Measurements from ENCODE around the gene TCEANC. TPM values are rescaled to one million over a fixed set of nuclear protein-coding genes. Genes with fewer than 3 reads are reported as not detected.

TCEANC gene
- total RNA-seq, 1 experiment from 2014 or later = 3.1 TPM

- no peak overlapping the region for H2BK120ac ChIP-seq (ENCODE audit: low read depth, low read length, poor library complexity, severe bottlenecking)
- no peak overlapping the region for H2BK20ac ChIP-seq (ENCODE audit: low read depth, low read length, poor library complexity, severe bottlenecking)
- peaks cover 18% of the 10 kb centered on the region for H3K79me2 ChIP-seq (ENCODE audit: insufficient read depth, low read length)
- peaks cover 16 to 18% of the 10 kb centered on the region in 2 experiments for H3K4me1 Mint-ChIP-seq
- no peaks in the 10 kb centered on the region for H3K9me3 ChIP-seq (ENCODE audit: control insufficient read depth, low read depth, low read length)
- no peak overlapping the region for H2BK12ac ChIP-seq (ENCODE audit: insufficient read length, low read depth, low read length)
- H3K18ac ChIP-seq (ENCODE audit: insufficient read length, low read depth, low read length) = no peak overlapping the region
- WGBS (ENCODE audit: extremely low coverage, insufficient read length, low lambda C conversion rate) = no CpG with 5 or more reads among the region's 4 CpGs
- no peak overlapping the region for H3K27ac ChIP-seq (ENCODE audit: insufficient read length, low read depth, low read length)
- no peak overlapping the region for H3K56ac ChIP-seq (ENCODE audit: insufficient read length, low read depth, low read length)
- H3T11ph ChIP-seq (ENCODE audit: low read length) = no peak overlapping the region
- H3K23me2 ChIP-seq (ENCODE audit: insufficient read length, low read depth, low read length, poor library complexity, severe bottlenecking) = no peaks in the 10 kb centered on the region
- H3K14ac ChIP-seq (ENCODE audit: insufficient read depth, low read length) = no peak overlapping the region
- H3K23ac ChIP-seq (ENCODE audit: insufficient read length, low read depth, low read length) = no peak overlapping the region
- H2BK15ac ChIP-seq (ENCODE audit: low read depth, low read length) = no peak overlapping the region
- no peak overlapping the region for H3K4me2 ChIP-seq (ENCODE audit: insufficient read depth, insufficient read length, low read length)
- H4K91ac ChIP-seq (ENCODE audit: insufficient read length, low read depth, low read length) = no peak overlapping the region
- no peak overlapping the region for H2BK5ac ChIP-seq (ENCODE audit: insufficient read length, low read length)
- H4K8ac ChIP-seq (replicated peaks; ENCODE audit: insufficient read length, low read depth, low read length) = no peak overlapping the region
- no peak overlapping the region for H2AK5ac ChIP-seq (ENCODE audit: insufficient read length, low read length)
- no peaks in the 10 kb centered on the region; the same call in 1 of the 2 replicates for H3K4me1 ChIP-seq (ENCODE audit: insufficient read depth, low read length)
- no peak for DNase-seq
- peaks cover 0 to 15% (median 2%) of the 10 kb centered on the region in 3 experiments; a peak in 4 of 7 replicates for H3K36me3 Mint-ChIP-seq (ENCODE audit: insufficient read depth in 1 of 3, low read depth in 3 of 3)
- H3K27me3 ChIP-seq (ENCODE audit: insufficient read depth, low read length) = no peaks in the 10 kb centered on the region
- peaks cover 4% of the 10 kb centered on the region for H3K79me1 ChIP-seq (ENCODE audit: insufficient read depth, low read depth, low read length, poor library complexity, severe bottlenecking)
- no peak for TF ChIP-seq CTCF (conservative IDR thresholded peaks at IDR 0.05)
- H3K9ac ChIP-seq (ENCODE audit: extremely low read depth, insufficient read length, low read length) = no peak overlapping the region
- H4K5ac ChIP-seq (ENCODE audit: insufficient read length, low read depth, low read length) = no peak overlapping the region
- H3K27ac Mint-ChIP-seq = no peak overlapping the region
- no peak overlapping the region for H2AFZ ChIP-seq (ENCODE audit: low read length)
- H3K4me3 Mint-ChIP-seq = no peak overlapping the region
- no peaks in the 10 kb centered on the region; the same call in 1 of the 2 replicates for H3K27me3 Mint-ChIP-seq (ENCODE audit: low read depth)
- H3K4ac ChIP-seq (ENCODE audit: low read depth, low read length) = no peak overlapping the region
- peaks cover 25 to 27% of the 10 kb centered on the region in 2 experiments for H3K9me3 Mint-ChIP-seq
- no peaks in the 10 kb centered on the region for H4K20me1 ChIP-seq (ENCODE audit: control insufficient read depth, insufficient read depth, insufficient read length)
These were observed 47.4 kb downstream of the TCEANC start for GRCh38 chrX:13700380-13700779.

All from H9 (cell line).